Vagina (tissue), 2 donors: Measurements from ENCODE around the gene ZNF292.

Source experiments
- CTCF ChIP-seq, 3 experiments: fragments of 450-650 bp in 2 of 3; fragments of 200-600 bp in 1 of 3; sonication (generic) in 1 of 3; IDR thresholded peaks; one replicate each; pipeline ENCODE4 v1.5.1; 2017 to 2019; ENCODE audit warnings: antibody characterized with exemption in 3 of 3, mild to moderate bottlenecking in 2 of 3, moderate library complexity in 2 of 3
- POLR2AphosphoS5 ChIP-seq, 2 donors: sonication (generic); formaldehyde crosslinking; IDR thresholded peaks; one replicate each; pipeline ENCODE4 v1.9.0; 2017; ENCODE audit warnings: antibody characterized with exemption in 2 of 2, mild to moderate bottlenecking in 2 of 2, low read depth in 1 of 2; ENCODE audit not compliant: insufficient read depth in 1 of 2

- no peak for TF ChIP-seq POLR2AphosphoS5 (IDR thresholded peaks at IDR 0.05; ENCODE audit: insufficient read depth in 1 of 2, low read depth in 1 of 2)
- no peak for TF ChIP-seq CTCF (IDR thresholded peaks at IDR 0.05)
These were observed 102.2 kb downstream of the ZNF292 start for GRCh38 chr6:87257565-87257964.
